Effector CD4-positive, alpha-beta T cell (primary cell): Measurements from ENCODE around the gene WDR46.

Experiments used
- DNase-seq: peaks from one replicate; pipeline ENCODE4 v3.0.0-alpha.2; 2020
- total RNA-seq: gene quantifications from one replicate; lab custom pipeline; 2026; lab: John Stamatoyannopoulos, UW

Gene WDR46, protein sequence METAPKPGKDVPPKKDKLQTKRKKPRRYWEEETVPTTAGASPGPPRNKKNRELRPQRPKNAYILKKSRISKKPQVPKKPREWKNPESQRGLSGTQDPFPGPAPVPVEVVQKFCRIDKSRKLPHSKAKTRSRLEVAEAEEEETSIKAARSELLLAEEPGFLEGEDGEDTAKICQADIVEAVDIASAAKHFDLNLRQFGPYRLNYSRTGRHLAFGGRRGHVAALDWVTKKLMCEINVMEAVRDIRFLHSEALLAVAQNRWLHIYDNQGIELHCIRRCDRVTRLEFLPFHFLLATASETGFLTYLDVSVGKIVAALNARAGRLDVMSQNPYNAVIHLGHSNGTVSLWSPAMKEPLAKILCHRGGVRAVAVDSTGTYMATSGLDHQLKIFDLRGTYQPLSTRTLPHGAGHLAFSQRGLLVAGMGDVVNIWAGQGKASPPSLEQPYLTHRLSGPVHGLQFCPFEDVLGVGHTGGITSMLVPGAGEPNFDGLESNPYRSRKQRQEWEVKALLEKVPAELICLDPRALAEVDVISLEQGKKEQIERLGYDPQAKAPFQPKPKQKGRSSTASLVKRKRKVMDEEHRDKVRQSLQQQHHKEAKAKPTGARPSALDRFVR
- total RNA-seq = 36.4 reads per million, percentile 61 among the genes with 10 or more reads in this experiment

DNA sequence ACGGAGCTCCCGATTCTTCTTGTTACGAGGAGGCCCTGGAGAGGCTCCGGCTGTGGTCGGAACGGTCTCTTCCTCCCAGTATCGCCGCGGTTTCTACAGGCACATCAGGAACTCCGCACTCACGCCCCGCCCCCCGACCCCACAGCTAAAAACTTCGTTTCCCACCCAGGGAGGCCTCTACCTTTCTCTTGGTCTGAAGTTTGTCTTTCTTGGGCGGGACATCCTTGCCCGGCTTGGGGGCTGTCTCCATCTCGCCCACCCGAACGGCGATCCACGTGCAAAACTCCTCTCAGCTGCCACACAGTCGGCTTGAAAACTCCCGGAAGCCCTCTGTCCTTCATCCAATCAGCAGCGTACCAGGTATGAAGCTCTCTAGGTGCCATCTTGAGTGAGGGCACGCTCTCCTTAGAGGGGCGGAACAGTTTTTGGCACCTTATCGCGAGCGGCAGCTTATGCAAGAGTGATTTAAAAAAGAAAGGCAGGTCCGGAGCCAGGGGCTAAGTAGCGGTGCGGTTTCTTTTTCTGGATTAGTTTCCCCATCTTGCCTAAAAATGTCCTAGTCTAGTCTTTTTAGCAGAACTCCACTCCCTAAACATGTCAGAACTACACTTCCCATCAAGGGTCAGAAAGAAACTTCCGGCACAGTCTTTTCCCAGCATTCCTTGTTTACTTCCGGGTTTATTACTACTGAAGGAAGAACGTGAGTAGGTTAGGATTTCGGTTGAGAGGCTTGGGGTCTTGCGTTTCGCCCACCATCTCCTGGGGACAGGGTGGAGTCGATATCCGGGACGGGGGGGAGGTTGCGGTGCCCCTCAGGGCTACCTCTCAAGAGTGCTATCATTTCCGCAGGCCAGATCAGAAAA, at the start of gene WDR46, which contains the start of gene PFDN6:
Gene WDR46 (minus strand): TSS at position 319 of the 863 bp plus-strand sequence. CDS start 69 bp downstream, at position 250.
Gene PFDN6 (plus strand): TSS at position 681 of the 863 bp plus-strand sequence. CDS start 256 bp downstream, outside the sequence.
- peak; percentile 80 for DNase-seq

DNA sequence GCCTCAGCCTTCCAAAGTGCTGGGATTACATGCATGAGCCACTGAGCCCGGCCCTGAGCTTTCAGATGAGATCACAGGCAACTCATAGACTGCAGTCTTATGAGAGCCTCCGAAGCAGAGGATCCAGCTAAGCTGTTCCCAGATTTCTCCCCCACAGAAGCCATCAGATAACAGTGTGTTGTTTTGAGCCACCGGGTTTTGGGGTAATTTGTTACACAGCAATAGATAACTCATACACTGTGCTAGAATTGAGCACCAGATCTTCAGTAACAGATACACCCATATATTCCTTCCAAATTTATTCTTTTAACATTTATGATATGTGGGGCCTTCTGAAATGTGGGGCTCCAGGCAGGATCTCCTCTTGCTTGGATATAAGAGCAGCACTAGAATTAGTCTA, 47.5 kb upstream of the WDR46 start:
- DNase-seq = no peak

DNA sequence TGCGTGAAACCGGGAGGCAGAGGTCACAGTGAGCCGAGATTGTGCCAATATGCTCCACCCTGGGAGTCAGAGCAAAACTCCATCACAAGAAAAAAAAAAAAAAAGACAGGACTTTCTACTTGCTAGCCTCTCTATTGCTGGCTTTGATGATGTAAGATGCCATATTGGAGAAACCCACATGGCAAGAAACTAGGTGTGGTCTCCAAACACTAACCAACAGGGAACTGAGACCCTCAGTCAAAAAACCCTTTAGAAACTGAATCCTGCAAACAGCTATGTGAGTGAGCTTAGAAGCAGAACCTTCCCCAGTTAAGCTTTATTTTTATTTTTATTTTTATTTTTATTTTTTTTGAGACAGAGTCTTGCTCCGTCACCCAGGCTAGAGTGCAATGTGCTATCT, 46.9 kb upstream of the WDR46 start:
- no peak for DNase-seq

DNA sequence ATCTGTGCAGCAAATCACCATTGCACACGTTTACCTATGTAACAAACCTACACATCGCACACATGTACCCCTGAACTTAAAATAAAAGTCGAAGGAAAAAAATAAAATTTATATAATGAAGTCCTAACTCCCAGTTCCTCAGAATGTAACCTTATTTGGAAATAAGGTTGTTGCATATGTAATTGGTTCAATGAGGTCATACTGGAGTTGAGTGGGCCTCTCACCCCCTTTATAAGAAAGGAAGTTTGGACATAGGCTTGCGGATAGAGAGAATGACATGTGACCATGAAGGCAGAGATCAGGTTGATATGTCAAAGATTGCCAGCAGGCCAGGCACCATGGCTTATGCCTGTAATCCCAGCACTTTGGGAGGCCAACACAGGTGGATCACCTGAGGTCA, 44.6 kb upstream of the WDR46 start:
- DNase-seq = no peak

DNA sequence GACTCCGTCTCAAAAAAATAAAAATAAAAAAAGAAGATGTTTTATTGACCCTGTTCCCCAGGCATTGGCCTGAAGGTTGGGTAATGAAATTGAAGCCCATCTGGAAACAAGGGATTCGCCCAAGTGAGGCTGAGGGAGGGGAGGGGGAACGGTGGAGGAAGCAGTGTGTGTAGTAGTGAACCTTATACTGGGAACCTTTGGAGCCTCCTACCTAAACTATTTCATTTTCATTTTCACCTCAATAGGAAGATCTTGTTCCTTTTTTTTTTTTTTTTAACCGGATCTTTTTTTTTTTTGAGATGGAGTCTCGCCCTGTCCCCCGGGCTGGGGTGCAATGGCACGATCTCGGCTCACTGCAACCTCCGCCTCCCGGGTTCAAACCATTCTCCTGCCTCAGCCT, 41.7 kb upstream of the WDR46 start:
- DNase-seq = no peak

DNA sequence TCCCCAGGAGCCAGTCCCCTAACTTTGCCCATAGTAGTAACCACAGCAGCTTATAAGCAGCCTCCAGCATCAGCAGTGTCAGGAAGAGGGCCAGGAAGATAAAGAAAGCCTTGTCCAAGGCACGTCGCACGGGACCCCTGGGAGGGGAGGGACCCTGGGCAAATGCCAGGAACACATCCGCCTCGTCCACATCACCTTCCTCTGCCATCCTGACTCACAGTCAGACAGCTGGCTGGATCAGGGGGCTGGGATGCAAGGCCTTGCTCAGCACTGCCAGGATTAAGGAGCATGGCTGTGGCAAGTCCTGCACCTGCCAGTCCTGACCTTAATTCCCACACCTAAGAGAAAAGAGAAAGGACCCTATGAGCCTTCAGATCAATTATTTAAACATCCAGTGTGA, 40.0 kb upstream of the WDR46 start:
- no peak for DNase-seq

DNA sequence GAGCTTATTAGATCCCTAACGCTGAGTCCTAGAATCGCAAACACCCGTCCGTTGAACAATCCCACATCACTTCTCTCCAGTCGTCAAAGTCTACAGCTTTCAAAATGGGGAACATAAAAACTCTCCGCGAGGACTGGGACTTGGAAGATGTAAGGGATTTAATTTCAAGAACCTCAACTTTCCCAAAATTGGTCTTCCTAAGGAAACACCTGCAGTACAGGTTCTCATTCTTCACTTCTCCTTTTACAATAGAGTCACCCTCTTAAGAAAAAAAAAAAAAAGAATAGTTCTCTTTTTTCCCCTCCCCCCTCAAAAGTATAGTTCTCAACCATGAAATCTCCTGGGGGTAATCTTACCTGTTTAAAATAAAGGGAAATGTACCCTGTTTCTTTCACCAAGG, 35.1 kb upstream of the WDR46 start:
- DNase-seq = no peak

DNA sequence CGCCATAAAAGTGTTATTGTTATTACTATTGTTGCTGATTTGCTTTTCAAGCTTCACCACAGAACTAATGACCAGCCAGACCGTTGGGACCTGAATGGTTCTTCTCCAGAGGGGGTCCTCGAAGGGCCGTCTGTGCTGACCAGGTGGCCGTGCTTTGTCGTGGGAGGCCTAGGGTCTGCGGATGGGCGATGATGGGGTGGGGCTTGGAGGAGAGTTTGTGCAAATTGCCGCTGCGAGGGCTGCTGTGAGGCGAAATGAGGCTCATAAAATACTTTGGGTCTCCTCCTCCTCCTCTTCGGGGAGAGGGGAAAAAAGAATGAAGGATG, 34.5 kb upstream of the WDR46 start:
- no peak for DNase-seq

DNA sequence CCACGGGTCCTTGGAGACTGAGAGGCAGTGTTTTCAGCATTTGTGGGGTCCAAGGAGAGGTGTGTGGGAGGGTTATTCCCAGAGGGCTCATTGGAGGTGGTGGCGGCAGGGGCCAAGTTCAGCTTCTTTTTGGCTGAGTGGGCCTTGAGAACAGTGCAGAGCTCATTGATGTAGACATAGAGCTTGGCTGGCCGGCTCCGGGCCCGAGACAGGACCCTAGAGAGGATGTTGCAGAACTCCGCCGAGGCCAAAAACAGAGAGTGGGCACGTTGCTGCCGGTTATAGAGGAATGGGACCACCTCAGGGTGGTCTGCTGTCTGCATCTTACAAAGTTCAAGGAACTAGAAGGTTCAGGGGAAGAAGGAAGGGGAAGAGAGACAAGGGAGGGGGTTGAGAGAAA, 32.2 kb upstream of the WDR46 start:
- DNase-seq = no peak

DNA sequence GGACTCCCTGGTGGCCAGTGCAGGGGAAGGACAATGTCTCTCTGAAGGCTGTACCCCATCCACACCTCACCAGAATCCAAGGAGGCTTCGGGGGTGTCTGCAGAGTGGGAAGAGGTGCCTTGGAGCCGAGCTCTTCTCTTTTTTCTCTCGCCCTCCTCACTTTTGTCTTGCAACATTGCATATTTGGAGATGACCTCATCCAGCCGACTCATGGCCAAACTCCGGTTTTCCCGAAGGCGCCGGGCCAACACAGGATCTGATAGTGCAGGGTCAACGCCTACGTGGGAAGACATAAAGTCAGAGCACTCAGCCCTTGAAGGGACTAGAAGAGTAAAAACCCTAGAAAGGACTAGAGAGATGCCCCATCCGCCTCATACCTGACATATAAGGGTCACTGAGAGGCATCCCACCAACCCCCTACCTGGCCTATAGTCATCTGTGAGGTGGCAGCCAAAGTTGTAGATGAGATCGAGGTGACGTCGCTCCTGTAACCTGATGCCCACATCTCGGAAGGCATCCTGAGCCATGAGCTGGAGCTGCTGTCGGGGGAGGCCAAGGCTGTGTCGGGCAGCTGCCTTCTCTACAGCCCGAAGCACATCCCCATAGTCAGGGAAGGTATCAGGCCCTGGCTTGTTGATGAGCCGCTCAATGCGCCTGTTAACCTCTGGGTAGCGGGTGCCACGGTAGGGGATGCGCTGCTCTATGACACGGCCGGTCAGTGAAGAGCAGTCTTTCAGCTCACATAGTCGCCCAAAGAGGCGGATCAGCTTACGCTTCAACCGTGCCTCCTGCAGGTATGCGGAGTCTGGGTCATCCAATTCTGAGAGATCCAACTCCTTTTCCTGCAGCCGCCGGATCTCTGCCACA, 31.5 kb upstream of the WDR46 start:
- no peak for DNase-seq

DNA sequence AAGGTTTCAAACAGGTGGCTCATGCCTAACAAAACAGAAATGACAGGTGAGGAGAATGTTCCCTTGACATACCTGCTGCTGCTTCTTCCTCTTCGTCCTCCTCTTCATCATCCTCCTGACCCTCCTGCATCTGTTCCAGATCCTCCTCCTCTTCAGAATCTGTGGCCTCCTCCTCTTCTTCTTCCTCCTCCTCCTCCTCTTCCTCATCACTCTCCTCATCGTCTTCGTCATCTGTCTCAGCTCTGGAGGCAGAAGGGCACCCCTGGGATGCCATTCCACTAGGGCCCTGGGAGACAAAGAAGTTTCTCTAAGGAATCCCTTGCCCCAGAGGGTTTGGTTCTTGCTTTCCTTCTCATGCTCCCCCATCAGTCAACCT, 30.9 kb upstream of the WDR46 start:
- DNase-seq = no peak

DNA sequence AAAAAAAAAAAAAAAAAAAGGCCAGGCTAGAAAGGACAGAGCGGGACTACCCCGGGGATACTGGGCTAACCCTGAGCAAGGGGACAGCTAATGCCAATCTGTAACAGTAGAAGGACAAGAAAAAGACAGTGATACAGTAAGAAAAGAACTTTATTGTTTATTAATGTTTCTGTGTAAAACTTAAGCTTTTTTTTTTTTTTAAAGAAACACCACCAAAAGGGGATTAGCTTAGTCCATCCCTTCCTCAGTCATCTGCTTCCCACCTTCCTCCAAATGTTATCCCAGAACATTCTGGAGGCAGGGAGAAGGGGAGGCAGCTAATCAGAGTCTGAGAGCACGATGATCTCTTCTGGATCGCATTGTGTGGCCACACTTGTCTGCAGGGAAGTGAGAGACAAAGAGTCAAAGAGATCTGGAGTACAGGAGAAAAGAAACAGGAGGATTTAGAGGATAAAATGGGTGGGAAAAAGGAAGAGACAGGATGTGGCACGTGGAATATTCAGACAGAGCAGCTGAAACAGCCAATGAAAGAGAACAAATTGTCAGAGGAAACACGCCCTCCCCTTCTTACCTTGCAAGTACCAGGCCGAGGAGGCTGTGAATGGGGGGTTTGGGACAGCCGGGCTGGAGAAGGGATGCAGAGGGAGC, 29.5 kb upstream of the WDR46 start:
- no peak for DNase-seq

DNA sequence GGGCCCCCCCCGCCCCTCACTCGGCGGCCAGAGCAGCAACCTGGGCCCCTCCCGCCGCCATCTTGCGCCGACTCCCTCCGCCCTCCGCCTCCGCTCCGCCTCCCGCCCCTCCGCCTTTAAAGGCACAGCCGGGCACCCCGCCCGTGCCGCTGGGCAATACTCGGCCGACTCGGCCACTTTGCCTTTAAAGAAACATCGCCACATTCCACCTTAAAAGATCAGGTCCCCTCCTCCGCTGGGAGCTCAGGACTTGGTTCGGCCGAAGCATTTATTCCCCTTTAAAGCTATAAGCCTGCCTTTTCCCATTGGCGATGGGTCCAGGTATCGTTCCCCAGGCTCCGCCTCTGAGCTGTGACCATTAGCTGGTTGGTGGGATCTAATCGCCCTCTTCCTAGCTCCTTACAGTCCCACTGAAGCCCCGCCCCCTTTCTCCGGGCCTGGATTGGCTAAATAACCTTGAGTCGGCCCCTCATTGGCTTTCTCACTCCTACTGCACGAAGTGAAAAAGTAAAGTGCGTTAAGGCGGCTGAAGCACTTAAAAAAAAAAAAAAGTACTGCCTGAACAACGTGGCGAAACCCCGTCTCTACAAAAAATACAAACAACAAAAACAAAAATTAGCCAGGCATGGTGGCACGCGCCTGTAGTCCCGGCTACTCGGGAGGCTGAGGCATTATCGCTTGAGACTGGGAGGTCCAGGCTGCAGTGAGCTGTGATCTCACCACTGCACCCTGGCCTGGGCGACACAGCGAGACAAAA, 28.8 kb upstream of the WDR46 start, which contains the start of gene ZBTB22:
Gene ZBTB22 (minus strand): TSS at position 76 of the 757 bp plus-strand sequence. CDS start 828 bp downstream, outside the sequence.
- DNase-seq = peak; percentile 95

DNA sequence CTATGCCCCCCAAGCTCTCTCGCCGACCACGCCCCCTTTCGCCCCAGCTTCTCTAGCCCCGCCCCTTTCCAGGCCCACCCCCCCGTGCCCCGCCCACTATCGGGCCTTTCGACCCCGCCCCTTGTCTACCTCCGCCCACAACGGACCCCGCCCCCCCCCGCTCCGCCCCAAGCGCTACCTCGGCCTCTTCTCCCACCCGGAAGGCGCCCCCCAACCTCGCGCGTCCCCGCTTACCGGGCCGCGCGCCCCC, 28.3 kb upstream of the WDR46 start:
- no peak for DNase-seq

DNA sequence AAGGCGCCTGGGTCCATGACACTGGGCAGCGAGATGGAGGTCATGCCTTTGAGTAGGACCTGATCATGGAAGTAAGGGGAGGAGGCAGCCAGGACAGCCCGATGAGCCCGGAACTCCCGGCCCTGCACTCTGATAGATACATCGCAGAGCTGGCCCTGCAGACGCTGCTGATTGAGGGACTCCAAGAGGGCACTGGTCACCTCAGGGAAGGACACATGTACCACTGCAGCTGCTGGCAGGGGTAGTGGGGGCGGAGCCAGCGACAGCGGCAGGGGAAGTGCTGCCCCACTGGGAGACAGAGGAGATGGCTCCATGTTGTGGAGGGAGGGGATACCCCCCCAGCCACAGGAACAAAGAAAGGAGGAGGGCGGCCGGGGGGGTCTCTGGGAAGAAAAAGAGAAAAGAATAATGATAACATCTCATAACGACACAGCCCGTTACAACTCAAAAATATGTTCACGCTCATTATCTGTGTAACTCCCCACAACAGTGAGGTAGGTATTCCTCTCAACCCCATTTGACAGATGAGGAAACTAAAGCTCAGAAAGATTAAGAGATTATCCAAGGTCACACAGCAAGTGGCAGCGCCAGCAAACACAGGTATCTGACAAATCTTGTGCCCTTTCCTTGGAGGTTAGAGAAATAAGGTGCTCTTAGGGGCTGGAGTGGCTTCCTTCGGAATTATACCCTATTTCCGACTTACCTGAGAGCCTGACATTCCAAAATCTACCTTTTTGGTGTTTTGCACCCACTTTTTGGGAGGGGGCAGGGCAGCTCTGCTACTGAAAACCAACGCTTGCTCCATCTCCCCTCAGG, 27.8 kb upstream of the WDR46 start:
- DNase-seq = no peak

DNA sequence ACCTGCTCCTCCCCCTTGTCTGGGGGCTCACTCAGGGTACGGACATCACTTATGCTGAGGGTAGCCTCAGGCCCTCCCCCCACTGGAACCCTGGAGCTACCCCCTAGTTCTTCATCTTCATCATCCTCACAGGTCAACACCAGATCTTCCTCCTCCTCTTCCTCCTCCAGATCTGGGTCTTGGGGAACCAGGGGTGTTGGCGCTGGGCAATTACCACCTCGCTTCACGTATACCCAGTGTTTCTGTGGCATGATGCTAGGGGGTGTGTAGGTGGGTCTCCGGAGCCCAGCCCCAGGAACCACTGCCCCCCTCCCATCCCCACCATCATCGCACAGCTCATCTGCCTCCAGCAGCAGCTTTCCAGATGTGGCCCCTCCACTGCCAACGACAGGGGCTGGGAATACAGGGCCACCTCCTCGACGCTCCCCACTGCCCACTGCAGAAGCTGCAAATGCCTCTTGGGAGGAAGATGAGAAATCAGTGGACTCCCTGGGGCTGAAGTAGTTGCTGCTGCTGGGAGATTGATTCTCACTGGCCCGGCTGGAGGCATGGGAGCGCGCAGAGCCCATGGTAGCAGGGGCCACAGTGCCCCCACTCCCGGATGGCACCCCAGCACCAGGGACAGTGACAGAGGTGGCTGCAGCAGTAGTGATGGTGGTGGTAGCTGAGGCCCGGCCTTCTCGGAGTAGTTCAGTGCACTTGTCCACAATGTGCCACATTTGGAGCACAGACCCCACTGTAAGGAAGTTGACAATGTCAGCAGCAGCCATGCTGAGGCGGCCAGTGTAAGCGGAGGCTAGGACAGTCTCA, 27.0 kb upstream of the WDR46 start:
- no peak for DNase-seq

DNA sequence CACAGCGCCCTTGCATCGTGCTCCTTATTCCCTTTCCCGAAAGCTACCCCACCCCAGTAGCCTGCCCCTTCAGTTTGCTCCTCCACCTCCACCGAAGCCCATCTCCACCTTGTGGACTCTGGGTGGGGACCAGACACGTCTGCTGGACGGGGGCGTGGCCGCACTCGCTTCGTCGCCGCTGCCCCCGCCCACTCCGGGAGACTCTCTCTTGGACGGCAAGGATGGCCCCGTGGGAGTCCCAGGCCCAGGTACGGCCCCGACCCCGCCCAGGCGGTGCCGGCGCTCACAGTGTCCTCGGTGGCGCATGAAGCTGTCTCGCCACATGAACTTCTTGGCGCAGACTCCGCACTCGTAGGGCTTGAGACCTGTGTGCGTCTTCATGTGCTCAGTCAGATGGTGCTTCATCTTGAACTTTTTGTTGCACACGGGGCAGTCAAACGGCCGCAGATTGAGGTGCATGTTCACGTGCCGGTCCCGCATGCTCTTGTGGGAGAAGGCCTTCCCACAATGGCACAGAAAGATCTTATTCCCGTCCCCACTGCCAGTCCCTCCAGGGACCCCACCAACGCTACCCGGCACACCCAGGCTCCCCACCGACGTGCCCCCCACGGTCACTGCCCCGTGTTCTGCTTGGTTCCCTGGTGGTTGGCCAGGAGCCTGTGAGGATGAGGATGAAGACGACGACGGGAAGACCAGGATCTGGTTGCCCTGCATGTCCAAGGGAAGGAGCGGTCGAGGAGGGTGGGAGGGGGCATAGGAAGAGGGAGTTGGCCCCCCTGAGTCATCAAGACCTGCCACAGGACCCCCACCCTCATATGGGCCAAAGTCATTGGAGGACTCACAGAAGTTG, 26.1 kb upstream of the WDR46 start:
- no peak for DNase-seq

DNA sequence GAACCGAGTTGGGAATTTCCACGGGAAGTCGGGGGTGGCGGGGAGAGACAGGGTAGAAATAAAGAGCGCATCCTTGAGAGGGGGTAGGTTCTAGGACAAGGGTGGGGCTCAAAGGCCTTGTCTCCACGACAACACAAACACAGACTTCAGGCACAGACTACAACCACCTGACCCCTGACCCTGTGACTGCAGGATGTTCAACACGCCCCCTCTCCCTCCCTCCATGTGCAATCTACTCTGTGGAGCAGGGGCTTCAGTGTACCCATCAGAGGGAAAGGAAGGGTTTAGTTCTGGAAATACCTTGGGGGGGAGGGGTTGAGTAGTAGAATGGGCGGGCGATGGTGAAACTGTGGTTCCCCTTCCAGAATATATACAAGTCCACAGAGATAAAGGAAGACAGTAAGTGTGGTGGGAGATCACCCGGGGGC, 25.5 kb upstream of the WDR46 start:
- DNase-seq = peak; percentile 73
